OCI-LY1 (cell line): ENCODE results near the gene SH3TC2.

Experiments
- H2AFZ ChIP-seq: fragments of 200-600 bp; sonication (generic), shearing (Covaris generic); 2 replicates; pipeline ENCODE4 v1.6.0; 2014; ENCODE audit warnings: antibody characterized with exemption, mild to moderate bottlenecking, low read length
- H3F3A ChIP-seq: fragments of 200-600 bp; sonication (generic), shearing (Covaris generic); 2 replicates; pipeline ENCODE4 v1.6.0; 2014; ENCODE audit warnings: mild to moderate bottlenecking, antibody characterized with exemption, low read length, moderate library complexity; ENCODE audit not compliant: insufficient read depth
- H3K27ac ChIP-seq: fragments of 200-600 bp; sonication (generic); 2 replicates; pipeline ENCODE4 v1.5.1; 2014; ENCODE audit warnings: low read length, mixed run types, mild to moderate bottlenecking, low read depth; ENCODE audit not compliant: poor library complexity, severe bottlenecking
- H3K27me3 ChIP-seq: fragments of 200-600 bp; sonication (generic); 2 replicates; pipeline ENCODE4 v1.6.0; 2014; ENCODE audit warnings: antibody characterized with exemption, mild to moderate bottlenecking, low read length, moderate library complexity; ENCODE audit not compliant: insufficient read depth
- H3K36me3 ChIP-seq: fragments of 200-600 bp; sonication (generic); 2 replicates; pipeline ENCODE4 v1.6.1; 2014; ENCODE audit warnings: mild to moderate bottlenecking, antibody characterized with exemption, low read length, moderate library complexity, mixed read lengths; ENCODE audit not compliant: insufficient read depth
- H3K4me1 ChIP-seq: fragments of 200-600 bp; sonication (generic); 2 replicates; pipeline ENCODE4 v1.5.1; 2014; ENCODE audit warnings: mild to moderate bottlenecking, low read length, moderate library complexity; ENCODE audit not compliant: insufficient read depth, severe bottlenecking
- H3K4me2 ChIP-seq: fragments of 200-600 bp; sonication (generic), shearing (Covaris generic); 2 replicates; pipeline ENCODE4 v1.6.1; 2014; ENCODE audit warnings: low read length
- H3K4me3 ChIP-seq: fragments of 200-600 bp; sonication (generic); 2 replicates; pipeline ENCODE4 v1.5.1; 2014; ENCODE audit warnings: low read length, low read depth, mild to moderate bottlenecking, mixed read lengths; ENCODE audit not compliant: poor library complexity, severe bottlenecking
- H3K79me2 ChIP-seq: fragments of 200-600 bp; shearing (Covaris generic); 2 replicates; pipeline ENCODE4 v1.6.1; 2016; ENCODE audit warnings: mixed run types, low read length, mixed read lengths; ENCODE audit not compliant: insufficient read depth
- H3K9ac ChIP-seq: fragments of 200-600 bp; sonication (generic), shearing (Covaris generic); 2 replicates; pipeline ENCODE4 v1.6.1; 2014; ENCODE audit warnings: mild to moderate bottlenecking, low read length, mixed read lengths
- H3K9me2 ChIP-seq: fragments of 200-600 bp; sonication (generic), shearing (Covaris generic); 2 replicates; pipeline ENCODE4 v1.6.1; 2014; ENCODE audit warnings: low read depth, mild to moderate bottlenecking, low read length, mixed read lengths
- H3K9me3 ChIP-seq: fragments of 200-600 bp; shearing (Covaris generic); 2 replicates; pipeline ENCODE4 v1.6.1; 2014; ENCODE audit warnings: low read length, mixed read lengths
- H4K20me1 ChIP-seq: fragments of 200-600 bp; sonication (generic), shearing (Covaris generic); 2 replicates; pipeline ENCODE4 v1.6.0; 2016; ENCODE audit warnings: mild to moderate bottlenecking, low read length; ENCODE audit not compliant: insufficient read depth
- CTCF ChIP-seq: fragments of 200-600 bp; sonication (generic), shearing (Covaris generic); IDR thresholded peaks from 2 replicates; pipeline ENCODE4 v1.5.1; 2017; ENCODE audit warnings: mild to moderate bottlenecking, antibody characterized with exemption, low read length, moderate library complexity, mixed read lengths
- EZH2 ChIP-seq: fragments of 200-600 bp; sonication (generic), shearing (Covaris generic); IDR thresholded peaks from 2 replicates; pipeline ENCODE4 v1.8.0; 2017; ENCODE audit warnings: borderline replicate concordance, mixed run types, mild to moderate bottlenecking, antibody characterized with exemption, low read length, moderate library complexity, mixed read lengths

Gene SH3TC2

GRCh38 chr5:149060325-149060724 lies 2.5 kb downstream of the SH3TC2 start:
- Histone ChIP-seq H3K4me1 (no peaks in the 10 kb centered on the region), H3K36me3 (no peaks in the 10 kb centered on the region), H3K9me2 (no peaks in the 10 kb centered on the region), H2AFZ (no peak overlapping the region), H3K27ac (no peak overlapping the region), H3K9me3 (no peaks in the 10 kb centered on the region), H3K79me2 (no peaks in the 10 kb centered on the region), H3K4me2 (no peak overlapping the region), H3K27me3 (no peaks in the 10 kb centered on the region), H3F3A (no peaks in the 10 kb centered on the region), H3K9ac (no peak overlapping the region), H4K20me1 (no peaks in the 10 kb centered on the region), H3K4me3 (no peak overlapping the region)
- TF ChIP-seq EZH2 (no peak), CTCF (no peak)

GRCh38 chr5:149056616-149057165 lies 6.2 kb downstream of the SH3TC2 start:
- no peaks in the 10 kb centered on the region for H3K4me1 ChIP-seq
- TF ChIP-seq EZH2, result no peak
- no peak for TF ChIP-seq CTCF
- H3K27ac ChIP-seq, result no peak overlapping the region

GRCh38 chr5:149054416-149054815 lies 8.4 kb downstream of the SH3TC2 start:
- Histone ChIP-seq H3K27ac (no peak overlapping the region), H4K20me1 (no peaks in the 10 kb centered on the region), H3K9me2 (no peaks in the 10 kb centered on the region), H3K9ac (no peak overlapping the region), H3K79me2 (no peaks in the 10 kb centered on the region), H3K4me2 (no peak overlapping the region), H3K4me3 (no peak overlapping the region), H3K27me3 (no peaks in the 10 kb centered on the region; the same call in 1 of the 2 replicates), H2AFZ (no peak overlapping the region), H3K4me1 (no peaks in the 10 kb centered on the region), H3F3A (no peaks in the 10 kb centered on the region), H3K9me3 (no peaks in the 10 kb centered on the region), H3K36me3 (no peaks in the 10 kb centered on the region)
- TF ChIP-seq CTCF, result no peak
- TF ChIP-seq EZH2, result no peak

More at GRCh38 chr5:149056616-149057165, 6.2 kb downstream of the SH3TC2 start:
- Histone ChIP-seq H4K20me1 (no peaks in the 10 kb centered on the region), H3K79me2 (no peaks in the 10 kb centered on the region), H3K4me2 (no peak overlapping the region), H3K27me3 (no peaks in the 10 kb centered on the region; the same call in 1 of the 2 replicates), H3F3A (no peaks in the 10 kb centered on the region), H3K4me3 (no peak overlapping the region), H3K9me2 (no peaks in the 10 kb centered on the region), H3K9me3 (no peaks in the 10 kb centered on the region), H3K36me3 (no peaks in the 10 kb centered on the region), H2AFZ (no peak overlapping the region), H3K9ac (no peak overlapping the region)
